Sigmoid colon (tissue), 4 donors: ENCODE data around the gene MYH11.

ENCODE experiments used
- POLR2A ChIP-seq, 2 donors: fragments of 450-650 bp; IDR thresholded peaks; one replicate each; pipeline ENCODE4 v1.6.1; 2016; ENCODE audit warnings: antibody characterized with exemption in 2 of 2, mild to moderate bottlenecking in 2 of 2, moderate library complexity in 2 of 2
- POLR2AphosphoS5 ChIP-seq, 4 donors: sonication (generic); formaldehyde crosslinking; IDR thresholded peaks; one replicate each; pipeline ENCODE4 v1.6.1; 2017; ENCODE audit warnings: antibody characterized with exemption in 4 of 4
- TF ChIP-seq, protein P1 (sequence below), 4 experiments: fragments of 450-650 bp in 3 of 4; fragments of 200-600 bp in 1 of 4; IDR thresholded peaks; one replicate each; pipeline ENCODE4 v1.5.1; 2016 to 2019; ENCODE audit warnings: antibody characterized with exemption in 4 of 4, mild to moderate bottlenecking in 3 of 4, moderate library complexity in 2 of 4

DNA sequence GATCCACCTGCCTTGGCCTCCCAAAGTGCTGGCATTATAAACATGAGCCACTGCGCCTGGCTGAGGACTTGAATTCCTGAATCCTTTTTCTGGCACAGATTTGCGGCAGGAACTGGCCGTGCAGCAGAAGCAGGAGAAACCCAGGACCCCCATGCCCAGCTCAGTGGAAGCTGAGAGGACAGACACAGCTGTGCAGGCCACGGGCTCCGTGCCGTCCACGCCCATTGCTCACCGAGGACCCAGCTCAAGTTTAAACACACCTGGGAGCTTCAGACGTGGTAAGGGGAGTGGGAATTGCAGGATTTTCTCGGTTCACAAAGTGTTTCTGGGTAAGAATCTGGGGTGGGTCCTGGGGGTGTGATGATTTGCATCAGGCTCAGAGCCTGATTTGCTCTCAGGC, 165.8 kb downstream of the MYH11 start:
- TF ChIP-seq, protein P1, sequence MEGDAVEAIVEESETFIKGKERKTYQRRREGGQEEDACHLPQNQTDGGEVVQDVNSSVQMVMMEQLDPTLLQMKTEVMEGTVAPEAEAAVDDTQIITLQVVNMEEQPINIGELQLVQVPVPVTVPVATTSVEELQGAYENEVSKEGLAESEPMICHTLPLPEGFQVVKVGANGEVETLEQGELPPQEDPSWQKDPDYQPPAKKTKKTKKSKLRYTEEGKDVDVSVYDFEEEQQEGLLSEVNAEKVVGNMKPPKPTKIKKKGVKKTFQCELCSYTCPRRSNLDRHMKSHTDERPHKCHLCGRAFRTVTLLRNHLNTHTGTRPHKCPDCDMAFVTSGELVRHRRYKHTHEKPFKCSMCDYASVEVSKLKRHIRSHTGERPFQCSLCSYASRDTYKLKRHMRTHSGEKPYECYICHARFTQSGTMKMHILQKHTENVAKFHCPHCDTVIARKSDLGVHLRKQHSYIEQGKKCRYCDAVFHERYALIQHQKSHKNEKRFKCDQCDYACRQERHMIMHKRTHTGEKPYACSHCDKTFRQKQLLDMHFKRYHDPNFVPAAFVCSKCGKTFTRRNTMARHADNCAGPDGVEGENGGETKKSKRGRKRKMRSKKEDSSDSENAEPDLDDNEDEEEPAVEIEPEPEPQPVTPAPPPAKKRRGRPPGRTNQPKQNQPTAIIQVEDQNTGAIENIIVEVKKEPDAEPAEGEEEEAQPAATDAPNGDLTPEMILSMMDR (IDR thresholded peaks at IDR 0.05) = no peak
- TF ChIP-seq POLR2A (IDR thresholded peaks at IDR 0.05) (no peak), POLR2AphosphoS5 (IDR thresholded peaks at IDR 0.05) (no peak)
